ENCODE results near the gene ZNF337.
"Not testable (repeated sequence)": the region's sequence is repeated elsewhere in the genome, so short reads cannot be mapped to it uniquely, and the experiment has no call there.

The ZNF337 gene

GRCh38 chr20:25690427-25690826 lies 6.2 kb downstream of the ZNF337 start:
- DNase-seq: no peak

GRCh38 chr20:25686081-25687067 lies 10.3 kb downstream of the ZNF337 start:
- no peak for DNase-seq

GRCh38 chr20:25685276-25686080 lies 11.2 kb downstream of the ZNF337 start:
- no peak for DNase-seq

- DNase-seq: not testable (repeated sequence)
Observed at GRCh38 chr20:25683826-25684225, 12.8 kb downstream of the ZNF337 start.

GRCh38 chr20:25683050-25683449 lies 13.6 kb downstream of the ZNF337 start:
- no peak for DNase-seq

- no peak for DNase-seq
Observed at GRCh38 chr20:25676164-25676809, 20.4 kb downstream of the ZNF337 start.

GRCh38 chr20:25675161-25675560 lies 21.5 kb downstream of the ZNF337 start:
- no peak for DNase-seq

- DNase-seq: no peak
Observed at GRCh38 chr20:25672659-25673235, 23.9 kb downstream of the ZNF337 start.

- no peak for DNase-seq
Observed at GRCh38 chr20:25669826-25670422, 26.7 kb downstream of the ZNF337 start.

- DNase-seq: no peak
Observed at GRCh38 chr20:25668446-25668845, 28.2 kb downstream of the ZNF337 start.

- no peak for DNase-seq
Observed at GRCh38 chr20:25659999-25660398, 36.7 kb downstream of the ZNF337 start.

GRCh38 chr20:25654487-25654886 lies 42.2 kb downstream of the ZNF337 start:
- DNase-seq: no peak

- not testable (repeated sequence) for DNase-seq
Observed at GRCh38 chr20:25652866-25653265, 43.8 kb downstream of the ZNF337 start.

GRCh38 chr20:25644814-25645213 lies 51.8 kb downstream of the ZNF337 start:
- no peak for DNase-seq

- DNase-seq: no peak
Observed at GRCh38 chr20:25643716-25644115, 52.9 kb downstream of the ZNF337 start.

GRCh38 chr20:25637247-25637646 lies 59.4 kb downstream of the ZNF337 start:
- DNase-seq: peak; percentile 12

GRCh38 chr20:25632940-25633790 lies 63.5 kb downstream of the ZNF337 start:
- DNase-seq: no peak

GRCh38 chr20:25630615-25631014 lies 66.0 kb downstream of the ZNF337 start:
- not testable (repeated sequence) for DNase-seq

GRCh38 chr20:25629816-25630499 lies 66.7 kb downstream of the ZNF337 start:
- no peak for DNase-seq

GRCh38 chr20:25626779-25627178 lies 69.9 kb downstream of the ZNF337 start:
- DNase-seq: no peak

- DNase-seq: peak; percentile 74
Observed at GRCh38 chr20:25624500-25624939, 72.1 kb downstream of the ZNF337 start.

Data from OCI-M1 (cell line).